ENCODE results near the gene CUL1. TPM values are rescaled to one million over a fixed set of nuclear protein-coding genes. Genes with fewer than 3 reads are reported as not detected.

CUL1 gene
- total RNA-seq, 1 experiment from 2014 or later, result 53.1 TPM

- ChIA-PET CTCF (interaction anchor here (0.8 kb wide), 1 partner anchor 21 kb away, joined by 3 read pairs; no protein-coding TSS in a partner anchor), POLR2A (no interaction called here), RAD21 (ENCODE audit: low non-redundant PET in 1 of 2, low total read pairs in 2 of 2, uncharacterized antibody in 2 of 2, unreplicated experiment in 2 of 2) (no interaction called here)
- Histone ChIP-seq H3K9me2 (ENCODE audit: insufficient read depth) (no peaks in the 10 kb centered on the region), H3K79me2 (ENCODE audit: insufficient read depth, low read length) (peaks cover 98% of the 10 kb centered on the region), H3K9me3 (ENCODE audit: control insufficient read depth in 1 of 2, insufficient read depth in 1 of 2, low read depth in 1 of 2, low read length in 2 of 2) (no peaks in the 10 kb centered on the region), H2AFZ (ENCODE audit: low read depth, low read length, poor library complexity, severe bottlenecking) (no peak overlapping the region), H3K4me1 (ENCODE audit: control insufficient read depth in 1 of 2, insufficient read depth in 2 of 2, low read length in 2 of 2) (no peaks in the 10 kb centered on the region), H3K9ac (ENCODE audit: low read length) (no peak overlapping the region), H3K4me2 (ENCODE audit: low read length) (no peak overlapping the region), H3K36me3 (ENCODE audit: control insufficient read depth in 1 of 2, insufficient read depth in 2 of 2, low read length in 2 of 2) (peaks cover 0 to 23% of the 10 kb centered on the region in 2 experiments; a peak in 1 of 4 replicates), H3K27ac (ENCODE audit: low read depth, low read length) (no peak overlapping the region), H3K4me3 (replicated peaks in 1 of 2; ENCODE audit: low read depth in 1 of 2, low read length in 2 of 2) (no peak overlapping the region), H4K20me1 (ENCODE audit: insufficient read depth) (peaks cover 8% of the 10 kb centered on the region; the same call in 1 of the 2 replicates), H3K27me3 (ENCODE audit: insufficient read depth, low read length) (no peaks in the 10 kb centered on the region)
- DNase-seq (ENCODE audit: low read depth, low spot score), result no peak
- intact Hi-C loops (cut with micrococcal nuclease), result no loop called here
- no peak for TF ChIP-seq REST (IDR thresholded peaks at IDR 0.05; ENCODE audit: low read depth)
- no peak for TF ChIP-seq EGR1 (IDR thresholded peaks at IDR 0.05; ENCODE audit: low read depth)
- TF ChIP-seq POLR2AphosphoS5 (IDR thresholded peaks at IDR 0.05; ENCODE audit: low read depth, low read length), result no peak
- no peak for TF ChIP-seq MAX (IDR thresholded peaks at IDR 0.05)
- no peak for TF ChIP-seq ZNF274 (IDR thresholded peaks at IDR 0.05; ENCODE audit: low read depth, low read length)
- TF ChIP-seq FOSL1 (IDR thresholded peaks at IDR 0.05; ENCODE audit: low read depth), result no peak
- TF ChIP-seq JUND (IDR thresholded peaks at IDR 0.05), result no peak
- TF ChIP-seq ELF1 (IDR thresholded peaks at IDR 0.05; ENCODE audit: borderline replicate concordance, low read depth), result no peak
- TF ChIP-seq POLR2A (IDR thresholded peaks at IDR 0.05; ENCODE audit: borderline replicate concordance, extremely low read depth, insufficient read depth, insufficient read length), result no peak
- TF ChIP-seq RAD21 (IDR thresholded peaks at IDR 0.05; ENCODE audit: low read depth), result no peak
- no peak for TF ChIP-seq ATF3 (IDR thresholded peaks at IDR 0.05)
- no peak for TF ChIP-seq ZFX (IDR thresholded peaks at IDR 0.05)
- no peak for TF ChIP-seq TCF7L2 (IDR thresholded peaks at IDR 0.05; ENCODE audit: borderline replicate concordance, extremely low read depth, insufficient read depth, insufficient read length)
- TF ChIP-seq EZH2phosphoT487 (IDR thresholded peaks at IDR 0.05; ENCODE audit: borderline replicate concordance), result no peak
- TF ChIP-seq ZBTB33 (IDR thresholded peaks at IDR 0.05; ENCODE audit: extremely low read depth, insufficient replicate concordance, low read length), result no peak
- no peak for TF ChIP-seq SIN3A (IDR thresholded peaks at IDR 0.05; ENCODE audit: low read depth)
- TF ChIP-seq SP1 (IDR thresholded peaks at IDR 0.05; ENCODE audit: low read depth), result no peak
- no peak for TF ChIP-seq CEBPB (IDR thresholded peaks at IDR 0.05; ENCODE audit: low read depth)
- TF ChIP-seq CTCF (IDR thresholded peaks at IDR 0.05 in 2 of 3, conservative IDR thresholded peaks at IDR 0.05 in 1 of 3; ENCODE audit: borderline replicate concordance in 1 of 3, insufficient read depth in 1 of 3, low read depth in 2 of 3, low read length in 2 of 3), result no peak
- no peak for TF ChIP-seq SRF (IDR thresholded peaks at IDR 0.05; ENCODE audit: low read depth)
- BruUV-seq (replicated peaks), result no TSS peak
- no peak for ATAC-seq
Observed at GRCh38 chr7:148835854-148836253, 137.2 kb downstream of the CUL1 start.

All from HCT116 (cell line).